ENCODE measurements around the gene ITGA4. TPM values are rescaled to one million over a fixed set of nuclear protein-coding genes. Genes with fewer than 3 reads are reported as not detected.

ITGA4 gene
- total and polyA plus RNA-seq, 2 donors (not counting 1 experiment from before 2014, with no cell fraction given), result 69.2 to 169 TPM

- H3K4me2 ChIP-seq (replicated peaks; ENCODE audit: low read depth, low read length, poor library complexity, severe bottlenecking), result no peak overlapping the region
- no peak overlapping the region for H3K4me3 ChIP-seq (ENCODE audit: control extremely low read depth in 1 of 5, extremely low read depth in 1 of 5, insufficient read depth in 1 of 5, low read depth in 2 of 5, low read length in 4 of 5)
- no peak overlapping the region for H3K9ac ChIP-seq (ENCODE audit: low read length)
- no peaks in the 10 kb centered on the region for H3K9me3 ChIP-seq (ENCODE audit: control extremely low read depth in 1 of 3, control insufficient read depth in 2 of 3, insufficient read depth in 1 of 3, low read length in 2 of 3)
- ChIA-PET POLR2A (no interaction called here), CTCF (interaction anchor here (0.5 to 1.6 kb wide), 5 partner anchors 10 to 137 kb away, joined by 3 to 5 read pairs (median 5); partner anchors contain the start of gene ITGA4)
- no CpG with 5 or more reads among the region's 3 CpGs for WGBS (ENCODE audit: insufficient coverage)
- peaks cover 13 to 15% of the 10 kb centered on the region in 2 donors for H3K4me1 ChIP-seq (ENCODE audit: control insufficient read depth in 2 of 2, insufficient read depth in 2 of 2, low read length in 2 of 2)
- H3K27me3 ChIP-seq (replicated peaks in 1 of 4; ENCODE audit: control extremely low read depth in 1 of 4, control insufficient read depth in 3 of 4, insufficient read depth in 4 of 4, low read length in 3 of 4), result no peaks in the 10 kb centered on the region
- Mint-ChIP-seq H3K9me3 (ENCODE audit: insufficient read depth) (no peaks in the 10 kb centered on the region), H3K4me1 (peaks cover 33% of the 10 kb centered on the region), H3K27ac (no peak overlapping the region), H3K27me3 (no peaks in the 10 kb centered on the region), H3K4me3 (no peak overlapping the region)
- no peak overlapping the region for H2AFZ ChIP-seq (ENCODE audit: insufficient read depth, low read depth, low read length, poor library complexity, severe bottlenecking)
- intact Hi-C loops (cut with micrococcal nuclease), result no loop called here
- no peak for TF ChIP-seq EZH2 (IDR thresholded peaks at IDR 0.05; ENCODE audit: borderline replicate concordance, insufficient read depth, low read depth, low read length, poor library complexity, severe bottlenecking)
- TF ChIP-seq CTCF (IDR thresholded peaks at IDR 0.05), result no peak
- no peak overlapping the region for H3K27ac ChIP-seq (ENCODE audit: low read length in 2 of 2)
- H3K36me3 ChIP-seq (replicated peaks in 1 of 2; ENCODE audit: control extremely low read depth in 1 of 2, control insufficient read depth in 1 of 2, extremely low read depth in 1 of 2, insufficient read depth in 2 of 2, low read length in 1 of 2), result no peaks in the 10 kb centered on the region
- H4K20me1 ChIP-seq (ENCODE audit: control insufficient read depth, insufficient read depth, low read length, poor library complexity, severe bottlenecking), result no peaks in the 10 kb centered on the region
- ATAC-seq (ENCODE audit: low read depth) (no peak), DNase-seq (no peak)
- no peaks in the 10 kb centered on the region for H3K79me2 ChIP-seq (ENCODE audit: control insufficient read depth, insufficient read depth, low read length)
These were observed 15.5 kb upstream of the ITGA4 start for GRCh38 chr2:181441670-181442069.

DNA sequence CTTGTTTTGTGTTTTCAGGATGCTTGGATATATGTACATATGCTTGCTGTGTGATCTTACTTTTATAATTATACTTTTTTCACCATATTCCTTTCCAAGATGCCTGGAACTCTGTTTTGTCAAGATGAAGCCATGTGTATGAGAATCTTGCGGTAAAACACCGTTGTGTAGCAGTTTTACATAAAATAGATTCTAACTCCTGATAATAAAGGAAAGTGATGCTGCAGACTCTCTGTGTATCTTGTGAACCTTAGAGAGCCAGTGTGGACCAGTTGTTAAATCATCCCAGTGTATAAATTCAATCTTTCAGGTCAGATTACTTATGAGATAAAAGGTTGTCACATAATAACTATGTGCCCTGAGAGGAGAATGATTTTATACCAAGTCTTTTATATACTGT, 12.5 kb upstream of the ITGA4 start:
- H3K9ac ChIP-seq (ENCODE audit: low read length), result no peak overlapping the region
- H3K27me3 Mint-ChIP-seq, result no peaks in the 10 kb centered on the region
- no peaks in the 10 kb centered on the region for H3K27me3 ChIP-seq (replicated peaks in 1 of 4; ENCODE audit: control extremely low read depth in 1 of 4, control insufficient read depth in 3 of 4, insufficient read depth in 4 of 4, low read length in 3 of 4)
- no peaks in the 10 kb centered on the region for H3K36me3 ChIP-seq (replicated peaks in 1 of 2; ENCODE audit: control extremely low read depth in 1 of 2, control insufficient read depth in 1 of 2, extremely low read depth in 1 of 2, insufficient read depth in 2 of 2, low read length in 1 of 2)
- DNase-seq (no peak), ATAC-seq (ENCODE audit: low read depth) (no peak)
- WGBS (ENCODE audit: insufficient coverage), result no CpG with 5 or more reads among the region's 2 CpGs
- H2AFZ ChIP-seq (ENCODE audit: insufficient read depth, low read depth, low read length, poor library complexity, severe bottlenecking), result peak overlapping the region; percentile 3
- no peak overlapping the region for H3K27ac Mint-ChIP-seq
- H3K9me3 ChIP-seq (ENCODE audit: control extremely low read depth in 1 of 3, control insufficient read depth in 2 of 3, insufficient read depth in 1 of 3, low read length in 2 of 3), result no peaks in the 10 kb centered on the region
- H3K4me1 Mint-ChIP-seq, result peaks cover 30% of the 10 kb centered on the region
- H3K79me2 ChIP-seq (ENCODE audit: control insufficient read depth, insufficient read depth, low read length), result no peaks in the 10 kb centered on the region
- ChIA-PET POLR2A (no interaction called here), CTCF (interaction anchor here (0.7 kb wide), 1 partner anchor 12 kb away, joined by 3 read pairs; no protein-coding TSS in a partner anchor)
- no peak overlapping the region for H3K4me3 Mint-ChIP-seq
- no peak overlapping the region for H3K4me3 ChIP-seq (ENCODE audit: control extremely low read depth in 1 of 5, extremely low read depth in 1 of 5, insufficient read depth in 1 of 5, low read depth in 2 of 5, low read length in 4 of 5)
- peaks cover 3 to 9% of the 10 kb centered on the region in 2 donors for H3K4me1 ChIP-seq (ENCODE audit: control insufficient read depth in 2 of 2, insufficient read depth in 2 of 2, low read length in 2 of 2)
- intact Hi-C loops (cut with micrococcal nuclease), result no loop called here
- H4K20me1 ChIP-seq (ENCODE audit: control insufficient read depth, insufficient read depth, low read length, poor library complexity, severe bottlenecking), result no peaks in the 10 kb centered on the region
- TF ChIP-seq EZH2 (IDR thresholded peaks at IDR 0.05; ENCODE audit: borderline replicate concordance, insufficient read depth, low read depth, low read length, poor library complexity, severe bottlenecking) (no peak), CTCF (IDR thresholded peaks at IDR 0.05) (no peak)
- H3K4me2 ChIP-seq (replicated peaks; ENCODE audit: low read depth, low read length, poor library complexity, severe bottlenecking), result peak overlapping the region; percentile 4
- no peak overlapping the region for H3K27ac ChIP-seq (ENCODE audit: low read length in 2 of 2)
- peaks cover 3% of the 10 kb centered on the region for H3K9me3 Mint-ChIP-seq (ENCODE audit: insufficient read depth)

All from B cell (primary cell).